K562 (cell line): ENCODE data around the gene NR1D1. TPM values are rescaled to one million over a fixed set of nuclear protein-coding genes. Genes with fewer than 3 reads are reported as not detected.

Source experiments
- ATAC-seq: fragments of 200-7000 bp; cut with Tn5 transposase; 3 replicates; pipeline ENCODE4 v1.9.1; 2020; ENCODE audit warnings: moderate library complexity
- BruUV-seq: library from RNA; stranded (reverse); fragments of 400-500 nt; replicated peaks from 2 replicates; lab custom pipeline; 2021; lab: Mats Ljungman, UMichigan
- CTCF ChIA-PET: fragments of 300-600 bp; formaldehyde crosslinking; extraction: SDS; loops from one replicate; lab custom pipeline; 2021; ENCODE audit warnings: low intra/inter-chr PET ratio; lab: Yijun Ruan, JAX
- POLR2A ChIA-PET: fragments of 300-600, 350-650 bp; sonication (Branson Sonifier 250); formaldehyde crosslinking; extraction: SDS; loops from one replicate; lab custom pipeline; 2021; ENCODE audit warnings: antibody characterized with exemption, inconsistent platforms; lab: Yijun Ruan, JAX
- DNase-seq, 4 experiments: peaks; one replicate each; pipeline versions ENCODE4 v3.0.0 to v3.0.0-alpha.2; 2011 to 2018; ENCODE audit warnings: low spot score in 3 of 4, mixed read lengths in 3 of 4; ENCODE audit errors: extremely low read depth in 1 of 4
- FAIRE-seq: peaks from 2 replicates; lab custom pipeline; 2011; peaks lifted over from hg19 to GRCh38; lab: Jason Lieb, UNC
- H2AFZ ChIP-seq: 2 replicates; pipeline ENCODE4 v1.6.0; 2011; ENCODE audit warnings: low read depth, low read length, control low read depth, inconsistent platforms
- H3K27ac ChIP-seq: fragments of 200-600 bp; 3 replicates; pipeline ENCODE4 v1.8.0; 2011; ENCODE audit warnings: low read depth, mild to moderate bottlenecking, control low read depth, inconsistent platforms, low read length, moderate library complexity, mixed read lengths; ENCODE audit errors: extremely low read depth
- H3K27me3 ChIP-seq, 2 experiments: fragments of 300-600 bp in 1 of 2; 2 replicates in 1 of 2; 3 replicates in 1 of 2; pipeline versions ENCODE4 v1.6.0 to v1.8.0; 2011; ENCODE audit warnings: inconsistent platforms in 2 of 2, low read length in 2 of 2, mild to moderate bottlenecking in 1 of 2, mixed read lengths in 1 of 2, moderate library complexity in 1 of 2; ENCODE audit not compliant: control insufficient read depth in 2 of 2, insufficient read depth in 2 of 2
- H3K36me3 ChIP-seq: fragments of 300-600 bp; 3 replicates; pipeline ENCODE4 v1.8.0; 2011; ENCODE audit warnings: mild to moderate bottlenecking, low read length, inconsistent platforms; ENCODE audit not compliant: control insufficient read depth, insufficient read depth
- H3K4me1 ChIP-seq, 2 experiments: fragments of 200-600 bp in 1 of 2; replicated peaks in 1 of 2; 2 replicates in 1 of 2; 3 replicates in 1 of 2; pipeline versions ENCODE4 v1.5.1 to v1.8.0; 2011; ENCODE audit warnings: inconsistent platforms in 2 of 2, low read length in 2 of 2, mild to moderate bottlenecking in 1 of 2, mixed read lengths in 1 of 2, moderate library complexity in 1 of 2; ENCODE audit not compliant: control insufficient read depth in 2 of 2, insufficient read depth in 2 of 2
- H3K4me2 ChIP-seq: 2 replicates; pipeline ENCODE4 v1.6.1; 2011; ENCODE audit warnings: low read length, control low read depth, inconsistent platforms, mixed read lengths; ENCODE audit not compliant: insufficient read depth
- H3K4me3 ChIP-seq: fragments of 200-600 bp; sonication (generic), shearing (Covaris generic); 2 replicates; pipeline ENCODE4 v1.5.1; 2016; ENCODE audit warnings: control low read depth, inconsistent platforms
- H3K79me2 ChIP-seq: fragments of 200-600 bp; 3 replicates; pipeline ENCODE4 v1.8.0; 2011; ENCODE audit warnings: low read length, inconsistent platforms; ENCODE audit not compliant: control insufficient read depth, insufficient read depth
- H3K9ac ChIP-seq, 2 experiments: 2 replicates each; pipeline versions ENCODE4 v1.6.0 to v1.6.1; 2011; ENCODE audit warnings: low read depth in 2 of 2, low read length in 2 of 2, control low read depth in 1 of 2, inconsistent platforms in 1 of 2, mild to moderate bottlenecking in 1 of 2, mixed read lengths in 1 of 2; ENCODE audit not compliant: insufficient read depth in 1 of 2
- H3K9me1 ChIP-seq: one replicate; pipeline ENCODE4 v1.6.0; 2011; ENCODE audit warnings: inconsistent platforms, mild to moderate bottlenecking, low read length, moderate library complexity; ENCODE audit not compliant: control insufficient read depth, insufficient read depth
- H3K9me3 ChIP-seq: replicated peaks from 2 replicates; pipeline ENCODE4 v1.5.1; 2011; ENCODE audit warnings: low read depth, low read length, inconsistent platforms; ENCODE audit not compliant: control insufficient read depth, insufficient read depth
- H4K20me1 ChIP-seq: replicated peaks from 2 replicates; pipeline ENCODE4 v1.6.1; 2011; ENCODE audit warnings: low read length, inconsistent platforms, mixed read lengths; ENCODE audit not compliant: control insufficient read depth, insufficient read depth
- CC2D1A ChIP-seq: fragments of 450-650 bp; IDR thresholded peaks from 2 replicates; pipeline ENCODE4 v1.6.1; 2017; ENCODE audit warnings: mild to moderate bottlenecking
- CCAR2 ChIP-seq: fragments of 200-400 bp; formaldehyde crosslinking; IDR thresholded peaks from 2 replicates; pipeline ENCODE4 v1.6.1; 2017; ENCODE audit warnings: mild to moderate bottlenecking, low read depth, low read length
- HDAC3 ChIP-seq: fragments of 450-650 bp; IDR thresholded peaks from 2 replicates; pipeline ENCODE4 v1.6.1; 2018; ENCODE audit warnings: borderline replicate concordance, mild to moderate bottlenecking, moderate library complexity; ENCODE audit not compliant: partially characterized antibody
- HNRNPH1 ChIP-seq: fragments of 200-400 bp; formaldehyde crosslinking; optimal IDR thresholded peaks from 2 replicates; pipeline ENCODE3; 2017; ENCODE audit warnings: low read depth, mild to moderate bottlenecking, low read length, moderate library complexity
- KLF16 ChIP-seq: IDR thresholded peaks from 2 replicates; pipeline ENCODE4 v1.6.1; 2016; ENCODE audit warnings: antibody characterized with exemption
- PHB2 ChIP-seq: fragments of 450-650 bp; IDR thresholded peaks from 2 replicates; pipeline ENCODE4 v1.6.1; 2017; ENCODE audit warnings: low read depth
- RBM39 ChIP-seq: fragments of 200-400 bp; formaldehyde crosslinking; optimal IDR thresholded peaks from 2 replicates; pipeline ENCODE3; 2018; ENCODE audit warnings: low read depth, low read length
- TCFL5 ChIP-seq: fragments of 250-450 bp; sonication (Bioruptor Pico); conservative IDR thresholded peaks from 2 replicates; pipeline ENCODE4 v1.6.1; 2021; ENCODE audit warnings: mild to moderate bottlenecking, moderate library complexity, matching md5 sums
- ZBTB7A ChIP-seq: IDR thresholded peaks from 2 replicates; pipeline ENCODE4 v1.6.1; 2011; ENCODE audit warnings: low read depth, mild to moderate bottlenecking, low read length, moderate library complexity, borderline replicate concordance; ENCODE audit not compliant: control insufficient read depth
- ZKSCAN1 ChIP-seq: fragments of 150-350 bp; IDR thresholded peaks from 2 replicates; pipeline ENCODE4 v1.6.1; 2016; ENCODE audit warnings: low read depth, low read length
- ZSCAN32 ChIP-seq: fragments of 450-650 bp; formaldehyde crosslinking; IDR thresholded peaks from 2 replicates; pipeline ENCODE4 v1.4.0; 2020; ENCODE audit warnings: mild to moderate bottlenecking, moderate library complexity
- WGBS: fragments of 100-300 bp; shearing (Covaris generic); methylation state at CpG from one replicate; pipeline ENCODE4 v1.1.6; 2016; ENCODE audit warnings: low coverage, mixed read lengths; ENCODE audit not compliant: insufficient coverage; ENCODE audit errors: missing lambda C conversion rate; 5-methylcytosine and 5-hydroxymethylcytosine counted together
- in situ Hi-C: fragments of 300-500 bp; cut with MboI; formaldehyde crosslinking; loops from 4 replicates; pipeline ENCODE4 v1.15.0; 2018; ENCODE audit warnings: inconsistent platforms, mixed read lengths
- intact Hi-C: fragments of 100-400 bp; cut with micrococcal nuclease; formaldehyde crosslinking; loops from 2 replicates; pipeline ENCODE4 v1.14.2; 2022
- polyA plus RNA-seq, 8 experiments: library from polyadenylated mRNA; depleted of rRNA in 4 of 8; stranded (reverse) in 5 of 8; unstranded in 3 of 8; fragments of >200 nt; fragmentation: Nextera tagmentation in 2 of 8; fragmentation: Illumina TruSeq in 1 of 8; extraction: Ambion mirVana in 2 of 8; extraction: Trizol in 1 of 8; gene quantifications; 2 replicates each; pipeline versions ENCODE4 v1.2.1 to v1.2.3, GENCODE V29; 2011 to 2014; ENCODE audit warnings: inconsistent platforms in 1 of 8, missing spikeins in 1 of 8
- total RNA-seq, 7 experiments: library from RNA; depleted of rRNA in 6 of 7; stranded (reverse); fragments of >200 nt in 6 of 7; fragmentation: Illumina TruSeq in 2 of 7; extraction: Trizol in 2 of 7; gene quantifications; 2 replicates each; pipeline versions ENCODE4 v1.2.1 to v1.2.3, GENCODE V29; 2011 to 2021; ENCODE audit warnings: low replicate concordance in 1 of 7
- TF ChIP-seq, protein P1 (sequence below): fragments of 250-450 bp; sonication (Bioruptor Pico); IDR thresholded peaks from 2 replicates; pipeline ENCODE4 v1.5.0; 2021
- TF ChIP-seq, protein P2 (sequence below): sonication (generic); formaldehyde crosslinking; IDR thresholded peaks from 2 replicates; pipeline ENCODE4 v1.8.0; 2022; ENCODE audit warnings: mild to moderate bottlenecking, missing genetic modification reagents
- TF ChIP-seq, protein P3 (sequence below): fragments of 250-450 bp; sonication (Bioruptor Pico); IDR thresholded peaks from 2 replicates; pipeline ENCODE4 v1.4.0; 2020
- TF ChIP-seq, protein P4 (sequence below): fragments of 450-650 bp; conservative IDR thresholded peaks from 2 replicates; pipeline ENCODE4 v1.6.1; 2016; ENCODE audit warnings: missing genetic modification characterization, low read depth, mild to moderate bottlenecking, missing compliant biosample characterization, moderate library complexity

Gene NR1D1
- total and polyA plus RNA-seq, 9 of the 15 experiments (the other 6 are each of a cell fraction or from before 2014, with no cell fraction given) = 0.25 to 7.7 (median 0.65) TPM

DNA sequence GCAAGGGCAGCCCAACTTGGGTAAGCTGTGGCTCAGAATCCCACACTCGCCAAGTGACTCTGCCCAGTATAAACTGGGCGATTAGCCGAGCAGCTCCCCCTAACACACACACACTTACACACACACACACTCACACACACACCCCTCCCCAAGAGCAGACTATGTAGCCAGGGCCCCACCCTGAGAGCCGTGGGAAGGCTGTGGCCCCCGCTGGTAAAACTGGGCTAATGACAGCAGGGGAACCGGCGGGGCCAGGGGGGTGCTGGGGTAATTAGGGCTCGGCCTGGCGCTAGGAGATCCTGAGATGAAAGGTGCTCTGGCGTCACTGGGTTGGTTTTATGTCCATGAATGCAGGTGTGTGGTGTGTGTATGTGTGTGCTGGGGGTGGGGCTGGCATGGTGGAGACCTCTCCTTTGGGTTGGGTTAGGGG, 38.8 kb downstream of the NR1D1 start (continued):
- TF ChIP-seq, protein P1, sequence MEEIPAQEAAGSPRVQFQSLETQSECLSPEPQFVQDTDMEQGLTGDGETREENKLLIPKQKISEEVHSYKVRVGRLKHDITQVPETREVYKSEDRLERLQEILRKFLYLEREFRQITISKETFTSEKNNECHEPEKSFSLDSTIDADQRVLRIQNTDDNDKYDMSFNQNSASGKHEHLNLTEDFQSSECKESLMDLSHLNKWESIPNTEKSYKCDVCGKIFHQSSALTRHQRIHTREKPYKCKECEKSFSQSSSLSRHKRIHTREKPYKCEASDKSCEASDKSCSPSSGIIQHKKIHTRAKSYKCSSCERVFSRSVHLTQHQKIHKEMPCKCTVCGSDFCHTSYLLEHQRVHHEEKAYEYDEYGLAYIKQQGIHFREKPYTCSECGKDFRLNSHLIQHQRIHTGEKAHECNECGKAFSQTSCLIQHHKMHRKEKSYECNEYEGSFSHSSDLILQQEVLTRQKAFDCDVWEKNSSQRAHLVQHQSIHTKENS (CRISPR knock-in tag) = no peak
- TF ChIP-seq RBM39 = no peak
- no peak for TF ChIP-seq KLF16
- no peak for TF ChIP-seq HDAC3

DNA sequence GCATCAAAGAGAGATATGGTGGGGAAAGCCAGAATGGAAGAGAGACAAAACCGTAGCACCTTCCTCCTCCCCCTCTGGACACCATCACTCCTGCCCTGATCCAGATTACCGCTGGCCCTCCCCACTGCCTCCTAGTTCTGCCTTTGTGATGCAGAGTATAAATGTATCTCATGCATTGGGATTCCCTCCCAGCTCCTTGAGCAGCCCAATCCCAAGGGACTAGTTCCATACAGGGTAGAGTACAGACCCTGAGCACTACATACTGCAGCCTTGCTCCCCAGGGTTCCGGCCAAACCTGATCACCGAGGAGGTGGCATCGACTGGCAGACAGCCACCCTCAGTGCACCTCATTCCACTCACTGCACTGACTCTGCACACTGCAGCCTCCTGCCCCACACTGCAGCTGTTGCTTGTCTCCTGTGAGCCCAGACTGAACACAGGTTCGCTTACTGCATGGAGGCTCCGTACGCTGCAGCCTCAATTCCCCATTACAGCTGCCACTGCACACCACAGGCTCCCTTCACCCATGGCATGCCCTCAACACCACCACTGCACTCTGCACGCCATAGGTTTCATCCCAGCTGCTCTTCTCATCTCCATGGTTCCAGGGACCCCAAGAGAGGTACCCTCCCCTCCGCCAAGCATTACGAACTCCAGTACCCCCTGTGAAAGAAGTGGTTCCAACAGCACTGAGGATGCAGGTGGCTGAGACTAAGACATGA, 39.3 kb downstream of the NR1D1 start:
- intact Hi-C loops (no loop called here), in situ Hi-C loops (no loop called here)
- no TSS peak for BruUV-seq
- ChIA-PET POLR2A (interaction anchor here (1.1 to 1.3 kb wide), 2 partner anchors 8 to 51 kb away, joined by 3 read pairs; no protein-coding TSS in a partner anchor), CTCF (interaction anchor here (0.7 kb wide), 1 partner anchor 228 kb away, joined by 3 read pairs; no protein-coding TSS in a partner anchor)
- H3K79me2 ChIP-seq = peaks cover 33% of the 10 kb centered on the region
- H3K27ac ChIP-seq = no peak overlapping the region
- FAIRE-seq (no peak), DNase-seq (no peak), ATAC-seq (no peak)
- H4K20me1 ChIP-seq = no peaks in the 10 kb centered on the region
- H2AFZ ChIP-seq = 0 out of 2 replicates have a peak overlapping the region, but pooled peaks have one; percentile 97
- no peaks in the 10 kb centered on the region for H3K27me3 ChIP-seq
- H3K4me2 ChIP-seq = no peak overlapping the region
- H3K9me1 ChIP-seq = no peaks in the 10 kb centered on the region
- no peaks in the 10 kb centered on the region for H3K9me3 ChIP-seq
- peaks cover 30 to 47% of the 10 kb centered on the region in 2 experiments for H3K4me1 ChIP-seq
- peak overlapping the region in 1 of 2 experiments; percentile 77; a peak in 2 of 4 replicates for H3K9ac ChIP-seq
- no peak overlapping the region for H3K4me3 ChIP-seq
- no peaks in the 10 kb centered on the region; the same call in 2 of the 3 replicates for H3K36me3 ChIP-seq
- 69% methylated on average over 11 of the region's 11 CpGs for WGBS
- TF ChIP-seq HNRNPH1 (no peak), TCFL5 (CRISPR knock-in tag) (no peak), CCAR2 (no peak), ZSCAN32 (CRISPR knock-in tag) (no peak), ZKSCAN1 (no peak), PHB2 (no peak), ZBTB7A (no peak), CC2D1A (no peak)
- TF ChIP-seq, protein P2, sequence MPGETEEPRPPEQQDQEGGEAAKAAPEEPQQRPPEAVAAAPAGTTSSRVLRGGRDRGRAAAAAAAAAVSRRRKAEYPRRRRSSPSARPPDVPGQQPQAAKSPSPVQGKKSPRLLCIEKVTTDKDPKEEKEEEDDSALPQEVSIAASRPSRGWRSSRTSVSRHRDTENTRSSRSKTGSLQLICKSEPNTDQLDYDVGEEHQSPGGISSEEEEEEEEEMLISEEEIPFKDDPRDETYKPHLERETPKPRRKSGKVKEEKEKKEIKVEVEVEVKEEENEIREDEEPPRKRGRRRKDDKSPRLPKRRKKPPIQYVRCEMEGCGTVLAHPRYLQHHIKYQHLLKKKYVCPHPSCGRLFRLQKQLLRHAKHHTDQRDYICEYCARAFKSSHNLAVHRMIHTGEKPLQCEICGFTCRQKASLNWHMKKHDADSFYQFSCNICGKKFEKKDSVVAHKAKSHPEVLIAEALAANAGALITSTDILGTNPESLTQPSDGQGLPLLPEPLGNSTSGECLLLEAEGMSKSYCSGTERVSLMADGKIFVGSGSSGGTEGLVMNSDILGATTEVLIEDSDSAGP (CRISPR knock-in tag) = no peak
- TF ChIP-seq, protein P3, sequence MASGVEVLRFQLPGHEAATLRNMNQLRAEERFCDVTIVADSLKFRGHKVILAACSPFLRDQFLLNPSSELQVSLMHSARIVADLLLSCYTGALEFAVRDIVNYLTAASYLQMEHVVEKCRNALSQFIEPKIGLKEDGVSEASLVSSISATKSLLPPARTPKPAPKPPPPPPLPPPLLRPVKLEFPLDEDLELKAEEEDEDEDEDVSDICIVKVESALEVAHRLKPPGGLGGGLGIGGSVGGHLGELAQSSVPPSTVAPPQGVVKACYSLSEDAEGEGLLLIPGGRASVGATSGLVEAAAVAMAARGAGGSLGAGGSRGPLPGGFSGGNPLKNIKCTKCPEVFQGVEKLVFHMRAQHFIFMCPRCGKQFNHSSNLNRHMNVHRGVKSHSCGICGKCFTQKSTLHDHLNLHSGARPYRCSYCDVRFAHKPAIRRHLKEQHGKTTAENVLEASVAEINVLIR = no peak
- TF ChIP-seq, protein P4, sequence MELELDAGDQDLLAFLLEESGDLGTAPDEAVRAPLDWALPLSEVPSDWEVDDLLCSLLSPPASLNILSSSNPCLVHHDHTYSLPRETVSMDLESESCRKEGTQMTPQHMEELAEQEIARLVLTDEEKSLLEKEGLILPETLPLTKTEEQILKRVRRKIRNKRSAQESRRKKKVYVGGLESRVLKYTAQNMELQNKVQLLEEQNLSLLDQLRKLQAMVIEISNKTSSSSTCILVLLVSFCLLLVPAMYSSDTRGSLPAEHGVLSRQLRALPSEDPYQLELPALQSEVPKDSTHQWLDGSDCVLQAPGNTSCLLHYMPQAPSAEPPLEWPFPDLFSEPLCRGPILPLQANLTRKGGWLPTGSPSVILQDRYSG (tag) = no peak
